Uterus (tissue), 4 donors: ENCODE data around the gene SKA1. TPM values are rescaled to one million over a fixed set of nuclear protein-coding genes. Genes with fewer than 3 reads are reported as not detected.
"Not testable (repeated sequence)": the region's sequence is repeated elsewhere in the genome, so short reads cannot be mapped to it uniquely, and the experiment has no call there.

Source experiments
- DNase-seq, 2 donors: peaks; one replicate each; pipeline ENCODE4 v3.0.0-alpha.2; 2019 to 2020
- H3K27ac ChIP-seq, 2 donors: fragments of 200-600 bp; sonication (generic); 1 replicate in 1 of 2; 2 replicates in 1 of 2; pipeline ENCODE4 v1.5.1; 2016 to 2018
- H3K27me3 ChIP-seq, 2 donors: fragments of 200-600 bp; sonication (generic); one replicate each; pipeline ENCODE4 v1.5.1; 2018 to 2019; ENCODE audit warnings: control low read depth in 1 of 2
- H3K36me3 ChIP-seq, 2 donors: fragments of 200-600 bp; sonication (generic); one replicate each; pipeline ENCODE4 v1.5.1; 2019; ENCODE audit warnings: control low read depth in 1 of 2
- H3K4me1 ChIP-seq, 2 donors: fragments of 200-600 bp; sonication (generic); one replicate each; pipeline ENCODE4 v1.5.1; 2018 to 2019; ENCODE audit warnings: control low read depth in 1 of 2
- H3K4me3 ChIP-seq, 2 donors: fragments of 200-600 bp; sonication (generic); 1 replicate in 1 of 2; 2 replicates in 1 of 2; pipeline ENCODE4 v1.5.1; 2018 to 2019; ENCODE audit warnings: mild to moderate bottlenecking in 1 of 2
- H3K9me3 ChIP-seq, 2 donors: fragments of 200-600 bp; sonication (generic); one replicate each; pipeline ENCODE4 v1.5.1; 2019; ENCODE audit warnings: control low read depth in 1 of 2
- POLR2A ChIP-seq, 2 donors: fragments of 450-650 bp; IDR thresholded peaks; one replicate each; pipeline ENCODE4 v1.6.1; 2016; ENCODE audit warnings: antibody characterized with exemption in 2 of 2, mild to moderate bottlenecking in 1 of 2, moderate library complexity in 1 of 2
- intact Hi-C: fragments of 100-400 bp; cut with DNase I; formaldehyde crosslinking; loops from one replicate; pipeline ENCODE4 v1.15.1; 2023; ENCODE audit warnings: low total_unique reads
- total RNA-seq, 4 donors: library from RNA; depleted of rRNA in 3 of 4; stranded (reverse); fragments of >200 nt in 3 of 4; gene quantifications; one replicate each; pipeline versions ENCODE4 v1.1.0 to v1.2.4, GENCODE V29; 2014 to 2023
- TF ChIP-seq, protein P1 (sequence below), 4 experiments: fragments of 200-600 bp in 2 of 4; fragments of 450-650 bp in 2 of 4; sonication (generic) in 2 of 4; IDR thresholded peaks; one replicate each; pipeline ENCODE4 v1.5.1; 2016 to 2019; ENCODE audit warnings: antibody characterized with exemption in 4 of 4, mild to moderate bottlenecking in 2 of 4, moderate library complexity in 1 of 4
- donor health status: DM: yes; HTN: yes; CAD: no.

Gene SKA1
- total RNA-seq, 4 donors from 2014 or later = 0.73 to 5.5 TPM; not detected in 2

DNA sequence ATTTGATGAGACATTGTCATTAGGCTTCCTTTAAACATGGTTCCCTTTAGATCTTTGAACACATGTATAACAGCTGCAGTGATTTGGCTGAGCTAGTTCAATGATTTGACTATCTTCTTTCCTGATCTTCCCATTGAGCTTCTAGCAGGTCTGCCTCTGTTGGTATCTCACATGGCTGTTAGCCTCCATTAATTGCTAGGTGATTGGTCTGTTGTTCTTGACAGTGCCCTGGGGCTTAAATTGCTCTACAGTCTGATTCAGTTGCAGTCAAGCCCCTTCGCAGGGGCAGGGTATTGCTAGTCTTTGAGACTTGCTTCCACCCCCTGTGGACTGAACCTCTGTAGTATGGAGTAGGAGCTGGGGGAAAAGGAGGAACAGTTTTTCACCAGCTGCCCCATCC lies 24.1 kb downstream of the SKA1 start:
- TF ChIP-seq, protein P1, sequence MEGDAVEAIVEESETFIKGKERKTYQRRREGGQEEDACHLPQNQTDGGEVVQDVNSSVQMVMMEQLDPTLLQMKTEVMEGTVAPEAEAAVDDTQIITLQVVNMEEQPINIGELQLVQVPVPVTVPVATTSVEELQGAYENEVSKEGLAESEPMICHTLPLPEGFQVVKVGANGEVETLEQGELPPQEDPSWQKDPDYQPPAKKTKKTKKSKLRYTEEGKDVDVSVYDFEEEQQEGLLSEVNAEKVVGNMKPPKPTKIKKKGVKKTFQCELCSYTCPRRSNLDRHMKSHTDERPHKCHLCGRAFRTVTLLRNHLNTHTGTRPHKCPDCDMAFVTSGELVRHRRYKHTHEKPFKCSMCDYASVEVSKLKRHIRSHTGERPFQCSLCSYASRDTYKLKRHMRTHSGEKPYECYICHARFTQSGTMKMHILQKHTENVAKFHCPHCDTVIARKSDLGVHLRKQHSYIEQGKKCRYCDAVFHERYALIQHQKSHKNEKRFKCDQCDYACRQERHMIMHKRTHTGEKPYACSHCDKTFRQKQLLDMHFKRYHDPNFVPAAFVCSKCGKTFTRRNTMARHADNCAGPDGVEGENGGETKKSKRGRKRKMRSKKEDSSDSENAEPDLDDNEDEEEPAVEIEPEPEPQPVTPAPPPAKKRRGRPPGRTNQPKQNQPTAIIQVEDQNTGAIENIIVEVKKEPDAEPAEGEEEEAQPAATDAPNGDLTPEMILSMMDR (IDR thresholded peaks at IDR 0.05) = no peak
- Histone ChIP-seq H3K27me3 (peaks cover 0 to 4% of the 10 kb centered on the region in 2 donors), H3K4me1 (no peaks in the 10 kb centered on the region)

DNA sequence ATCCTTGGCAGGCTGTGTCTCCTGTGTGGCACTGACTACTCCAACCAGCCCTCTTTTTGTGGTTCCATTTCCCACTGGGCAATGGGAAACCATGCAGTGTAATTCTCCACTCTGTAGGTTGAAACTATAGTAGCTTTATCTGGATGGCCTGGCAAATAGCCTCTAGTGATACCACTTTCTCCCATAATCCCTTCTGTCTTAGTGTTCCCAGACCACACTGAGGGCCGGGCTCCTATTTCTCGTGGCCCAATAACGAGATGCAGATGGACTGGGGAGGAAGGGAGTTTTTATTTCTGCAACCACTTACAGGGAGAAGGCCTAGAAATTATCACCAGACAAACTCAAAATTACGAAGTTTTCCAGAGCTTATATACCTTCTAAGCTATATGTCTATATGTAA lies 24.7 kb downstream of the SKA1 start:
- Histone ChIP-seq H3K9me3 (no peaks in the 10 kb centered on the region), H3K4me3 (no peak overlapping the region), H3K27me3 (peaks cover 0 to 4% of the 10 kb centered on the region in 2 donors), H3K36me3 (no peaks in the 10 kb centered on the region), H3K4me1 (no peaks in the 10 kb centered on the region), H3K27ac (no peak overlapping the region)
- TF ChIP-seq, protein P1 (IDR thresholded peaks at IDR 0.05) = no peak
- no peak for TF ChIP-seq POLR2A (IDR thresholded peaks at IDR 0.05)
- intact Hi-C loops = no loop called here
- no peak for DNase-seq

More for the DNA sequence above, 24.1 kb downstream of the SKA1 start:
- no peak overlapping the region for H3K4me3 ChIP-seq
- DNase-seq = no peak
- intact Hi-C loops = no loop called here
- H3K27ac ChIP-seq = no peak overlapping the region
- no peaks in the 10 kb centered on the region for H3K9me3 ChIP-seq
- H3K36me3 ChIP-seq = no peaks in the 10 kb centered on the region

DNA sequence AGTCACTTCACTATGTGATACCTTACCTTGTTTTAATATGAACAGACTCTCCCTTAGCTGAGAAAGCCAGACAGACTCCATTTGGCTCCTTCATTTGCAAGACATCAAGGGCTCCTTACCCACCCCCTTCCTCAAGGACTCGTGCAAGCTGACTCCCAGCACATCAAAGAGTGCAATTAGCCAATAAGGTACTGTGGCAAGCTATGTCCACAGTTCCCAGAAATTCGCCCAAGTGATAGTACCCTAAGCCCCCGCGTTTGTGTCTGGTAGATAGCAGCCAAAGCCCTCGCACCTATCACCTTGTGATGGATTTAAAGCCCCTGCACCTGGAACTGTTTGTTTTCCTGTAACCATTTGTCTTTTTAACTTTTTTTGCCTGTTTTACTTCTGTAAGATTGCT lies 25.6 kb downstream of the SKA1 start:
- intact Hi-C loops, H3K36me3 ChIP-seq, H3K27ac ChIP-seq, H3K27me3 ChIP-seq, H3K9me3 ChIP-seq, H3K4me3 ChIP-seq, DNase-seq, H3K4me1 ChIP-seq: not testable (repeated sequence)

DNA sequence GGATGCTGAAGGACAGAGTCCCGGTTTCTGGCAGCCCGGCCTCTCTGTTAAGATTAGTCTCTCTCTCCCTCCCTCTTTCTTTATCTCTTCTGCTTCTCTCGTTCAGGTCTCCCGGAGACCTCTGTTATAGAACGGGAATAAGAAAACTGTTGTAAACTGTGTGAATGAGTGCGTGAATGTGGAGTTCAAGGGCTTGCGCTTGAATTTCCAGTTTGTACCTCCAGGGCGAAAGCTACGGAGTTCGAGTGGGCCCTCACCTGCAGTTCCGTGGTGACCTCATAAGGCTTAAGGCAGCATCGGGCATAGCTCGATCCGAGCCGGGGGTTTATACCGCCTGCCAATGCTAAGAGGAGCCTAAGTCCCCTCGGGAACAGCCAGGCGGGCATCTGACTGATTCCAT lies 26.4 kb downstream of the SKA1 start:
- Histone ChIP-seq H3K36me3 (no peaks in the 10 kb centered on the region), H3K4me3 (no peak overlapping the region), H3K9me3 (no peaks in the 10 kb centered on the region), H3K27me3 (peaks cover 0 to 4% of the 10 kb centered on the region in 2 donors), H3K4me1 (no peaks in the 10 kb centered on the region), H3K27ac (no peak overlapping the region)
- intact Hi-C loops = no loop called here
- no peak for DNase-seq
- TF ChIP-seq POLR2A (IDR thresholded peaks at IDR 0.05) = no peak
- TF ChIP-seq, protein P1 (IDR thresholded peaks at IDR 0.05) = no peak

DNA sequence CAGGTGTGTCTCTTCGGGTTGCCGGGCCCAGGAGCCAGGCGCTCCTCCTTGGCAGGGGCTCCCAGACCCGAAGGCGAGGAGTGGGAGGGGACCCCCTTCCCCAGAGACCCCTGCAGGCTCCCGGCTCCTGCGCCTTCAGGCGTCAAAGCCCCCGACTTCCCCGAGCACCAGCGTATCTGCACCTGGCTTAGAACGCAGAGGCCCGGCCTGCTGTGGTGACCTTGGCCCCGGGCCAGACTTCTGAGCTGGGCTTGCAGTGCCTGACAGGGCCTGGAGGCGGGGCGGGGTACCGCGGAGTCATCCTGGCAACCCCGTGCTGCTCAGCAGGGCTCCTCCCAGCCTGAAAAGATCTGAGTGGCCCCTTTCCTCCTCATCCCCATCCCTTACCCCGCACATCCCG lies 27.0 kb downstream of the SKA1 start:
- no peak for TF ChIP-seq POLR2A (IDR thresholded peaks at IDR 0.05)
- TF ChIP-seq, protein P1 (IDR thresholded peaks at IDR 0.05) = no peak
- Histone ChIP-seq H3K9me3 (no peaks in the 10 kb centered on the region), H3K27ac (no peak overlapping the region), H3K36me3 (no peaks in the 10 kb centered on the region), H3K4me3 (no peak overlapping the region), H3K4me1 (no peaks in the 10 kb centered on the region), H3K27me3 (peaks cover 0 to 4% of the 10 kb centered on the region in 2 donors)
- intact Hi-C loops = no loop called here
- DNase-seq = no peak

DNA sequence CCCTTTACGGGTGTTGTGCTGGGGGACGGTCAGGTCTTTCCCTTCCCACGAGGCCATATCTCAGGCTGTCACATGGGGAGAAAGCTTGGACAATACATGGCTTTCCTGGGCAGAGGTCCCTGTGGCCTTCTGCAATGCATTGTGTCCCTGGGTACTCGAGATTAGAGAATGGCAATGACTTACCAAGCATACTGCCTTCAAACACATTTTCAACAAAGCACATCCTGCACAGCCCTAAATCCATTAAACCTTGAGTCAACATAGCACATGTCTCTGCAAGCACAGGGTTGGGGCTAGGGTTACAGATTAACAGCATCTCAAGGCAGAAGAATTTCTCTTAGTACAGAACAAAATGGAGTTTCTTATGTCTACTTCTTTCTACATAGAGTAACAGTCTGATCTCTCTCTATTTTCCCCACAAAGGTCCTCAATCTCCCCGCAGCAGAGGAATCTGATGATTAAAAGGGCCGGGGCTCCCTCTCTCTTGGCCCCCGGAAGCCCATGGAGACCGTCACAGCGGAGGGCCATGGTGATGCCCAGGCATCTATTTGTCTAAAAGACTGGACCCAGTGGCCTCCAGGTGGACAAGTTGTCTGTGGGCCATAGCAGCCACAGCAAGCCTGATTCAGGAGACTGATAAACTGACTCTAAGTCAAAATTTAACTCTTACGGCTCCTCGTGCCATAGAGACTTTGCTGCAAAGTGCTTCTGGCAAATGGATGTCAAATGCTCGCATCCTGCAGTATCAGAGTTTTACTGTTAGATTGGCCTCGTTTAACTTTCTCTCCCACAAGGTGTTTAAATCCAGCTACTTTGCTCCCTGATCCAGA lies 30.1 kb downstream of the SKA1 start:
- H3K27ac ChIP-seq, H3K27me3 ChIP-seq, intact Hi-C loops, H3K4me1 ChIP-seq, DNase-seq, H3K4me3 ChIP-seq, H3K9me3 ChIP-seq, H3K36me3 ChIP-seq: not testable (repeated sequence)
